K562 (cell line): Measurements from ENCODE around the gene DHDH.

ENCODE experiments used
- DDX20 ChIP-seq: fragments of 450-650 bp; IDR thresholded peaks from 2 replicates; pipeline ENCODE4 v1.6.1; 2016; ENCODE audit warnings: missing genetic modification characterization, low read depth, mild to moderate bottlenecking, missing compliant biosample characterization, moderate library complexity
- EHMT2 ChIP-seq: fragments of 450-650 bp; IDR thresholded peaks from 2 replicates; pipeline ENCODE4 v1.6.1; 2018; ENCODE audit warnings: antibody characterized with exemption
- KAT8 ChIP-seq: fragments of 450-650 bp; IDR thresholded peaks from 2 replicates; pipeline ENCODE4 v1.6.1; 2016; ENCODE audit warnings: low read depth, mild to moderate bottlenecking
- PTBP1 ChIP-seq: fragments of 200-400 bp; formaldehyde crosslinking; IDR thresholded peaks from 2 replicates; pipeline ENCODE4 v1.6.1; 2017; ENCODE audit warnings: low read depth, low read length
- SMARCA5 ChIP-seq: fragments of 450-650 bp; IDR thresholded peaks from 2 replicates; pipeline ENCODE4 v1.6.1; 2016
- TARDBP ChIP-seq: fragments of 450-650 bp; IDR thresholded peaks from 2 replicates; pipeline ENCODE4 v1.6.1; 2016
- ZNF274 ChIP-seq: IDR thresholded peaks from 2 replicates; pipeline ENCODE4 v1.6.1; 2011; ENCODE audit warnings: low read depth, mild to moderate bottlenecking, low read length, moderate library complexity, borderline replicate concordance
- ZNF41 ChIP-seq: fragments of 250-450 bp; sonication (Bioruptor Pico); conservative IDR thresholded peaks from 2 replicates; pipeline ENCODE4 v1.4.0; 2020; ENCODE audit warnings: mild to moderate bottlenecking
- ZNF431 ChIP-seq: sonication (generic); formaldehyde crosslinking; IDR thresholded peaks from 2 replicates; pipeline ENCODE4 v1.8.0; 2022; ENCODE audit warnings: mild to moderate bottlenecking, missing genetic modification reagents
- TF ChIP-seq, protein P1 (sequence below), 3 experiments: IDR thresholded peaks in 2 of 3; conservative IDR thresholded peaks in 1 of 3; 2 replicates each; pipeline ENCODE4 v1.5.1; 2011 to 2012; ENCODE audit warnings: low read length in 3 of 3, mild to moderate bottlenecking in 3 of 3, control low read depth in 2 of 3, improper control_type of control experiment in 1 of 3, inconsistent platforms in 1 of 3, low read depth in 1 of 3, mixed read lengths in 1 of 3, moderate library complexity in 1 of 3; ENCODE audit not compliant: insufficient read depth in 2 of 3
- TF ChIP-seq, protein P2 (sequence below): sonication (generic); formaldehyde crosslinking; IDR thresholded peaks from 2 replicates; pipeline ENCODE4 v1.9.0; 2022; ENCODE audit warnings: mild to moderate bottlenecking, missing genetic modification reagents

DNA sequence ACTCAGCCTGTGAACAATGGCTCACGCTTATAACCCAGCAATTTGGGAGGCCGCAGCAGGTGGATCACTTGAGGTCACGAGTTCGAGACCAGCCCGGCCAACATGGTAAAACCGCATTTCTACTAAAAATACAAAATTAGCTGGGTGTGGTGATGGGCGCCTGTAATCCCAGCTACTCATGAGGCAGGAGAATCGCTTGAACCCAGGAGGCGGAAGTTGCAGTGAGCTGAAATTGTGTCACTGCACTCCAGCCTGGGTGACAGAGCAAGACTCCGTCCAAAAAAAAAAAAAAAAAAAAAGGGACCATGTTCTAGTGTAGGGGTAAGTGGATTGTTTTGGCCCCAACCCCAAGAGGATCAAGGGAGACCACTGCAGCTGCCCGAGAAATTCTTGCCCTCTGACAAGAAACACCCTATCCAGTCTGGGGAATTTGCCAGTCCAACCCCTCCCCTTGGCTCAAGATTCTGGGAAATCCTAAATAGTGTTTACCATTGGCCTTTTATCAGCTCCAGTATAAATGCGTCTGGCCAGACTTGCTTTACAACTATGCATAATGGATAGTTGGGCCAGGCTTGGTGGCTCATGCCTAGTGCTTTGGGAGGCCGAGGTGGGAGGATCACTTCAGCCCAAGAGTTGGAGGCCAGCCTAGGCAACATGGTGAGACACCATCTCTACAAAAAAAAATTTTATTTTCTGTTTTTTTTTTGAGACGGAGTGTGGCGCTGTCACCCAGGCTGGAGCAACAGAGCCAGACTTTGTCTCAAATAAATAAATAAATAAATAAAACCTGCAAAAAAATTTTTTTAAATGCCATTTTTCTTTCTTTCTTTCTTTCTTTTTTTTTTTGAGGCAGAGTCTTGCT, 5.1 kb upstream of the DHDH start:
- no peak for TF ChIP-seq ZNF41
- TF ChIP-seq PTBP1, result no peak
- no peak for TF ChIP-seq ZNF274
- no peak for TF ChIP-seq ZNF431 (CRISPR knock-in tag)
- TF ChIP-seq, protein P1, sequence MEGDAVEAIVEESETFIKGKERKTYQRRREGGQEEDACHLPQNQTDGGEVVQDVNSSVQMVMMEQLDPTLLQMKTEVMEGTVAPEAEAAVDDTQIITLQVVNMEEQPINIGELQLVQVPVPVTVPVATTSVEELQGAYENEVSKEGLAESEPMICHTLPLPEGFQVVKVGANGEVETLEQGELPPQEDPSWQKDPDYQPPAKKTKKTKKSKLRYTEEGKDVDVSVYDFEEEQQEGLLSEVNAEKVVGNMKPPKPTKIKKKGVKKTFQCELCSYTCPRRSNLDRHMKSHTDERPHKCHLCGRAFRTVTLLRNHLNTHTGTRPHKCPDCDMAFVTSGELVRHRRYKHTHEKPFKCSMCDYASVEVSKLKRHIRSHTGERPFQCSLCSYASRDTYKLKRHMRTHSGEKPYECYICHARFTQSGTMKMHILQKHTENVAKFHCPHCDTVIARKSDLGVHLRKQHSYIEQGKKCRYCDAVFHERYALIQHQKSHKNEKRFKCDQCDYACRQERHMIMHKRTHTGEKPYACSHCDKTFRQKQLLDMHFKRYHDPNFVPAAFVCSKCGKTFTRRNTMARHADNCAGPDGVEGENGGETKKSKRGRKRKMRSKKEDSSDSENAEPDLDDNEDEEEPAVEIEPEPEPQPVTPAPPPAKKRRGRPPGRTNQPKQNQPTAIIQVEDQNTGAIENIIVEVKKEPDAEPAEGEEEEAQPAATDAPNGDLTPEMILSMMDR (IDR thresholded peaks at IDR 0.05 in 2 of 3, conservative IDR thresholded peaks at IDR 0.05 in 1 of 3; ENCODE audit: insufficient read depth in 2 of 3, low read depth in 1 of 3, low read length in 3 of 3), result 0 out of 6 replicates have a peak, but pooled peaks of 1 of the 3 experiments have one; percentile 11
- TF ChIP-seq, protein P2, sequence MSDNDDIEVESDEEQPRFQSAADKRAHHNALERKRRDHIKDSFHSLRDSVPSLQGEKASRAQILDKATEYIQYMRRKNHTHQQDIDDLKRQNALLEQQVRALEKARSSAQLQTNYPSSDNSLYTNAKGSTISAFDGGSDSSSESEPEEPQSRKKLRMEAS (CRISPR knock-in tag), result no peak
- TF ChIP-seq EHMT2, result no peak
- no peak for TF ChIP-seq KAT8
- TF ChIP-seq SMARCA5, result no peak
- no peak for TF ChIP-seq TARDBP
- no peak for TF ChIP-seq DDX20
